ENCODE measurements around the gene ACVR1. TPM values are rescaled to one million over a fixed set of nuclear protein-coding genes. Genes with fewer than 3 reads are reported as not detected.

ACVR1 gene
- total RNA-seq, 1 experiment from 2014 or later: 27.6 TPM

DNA sequence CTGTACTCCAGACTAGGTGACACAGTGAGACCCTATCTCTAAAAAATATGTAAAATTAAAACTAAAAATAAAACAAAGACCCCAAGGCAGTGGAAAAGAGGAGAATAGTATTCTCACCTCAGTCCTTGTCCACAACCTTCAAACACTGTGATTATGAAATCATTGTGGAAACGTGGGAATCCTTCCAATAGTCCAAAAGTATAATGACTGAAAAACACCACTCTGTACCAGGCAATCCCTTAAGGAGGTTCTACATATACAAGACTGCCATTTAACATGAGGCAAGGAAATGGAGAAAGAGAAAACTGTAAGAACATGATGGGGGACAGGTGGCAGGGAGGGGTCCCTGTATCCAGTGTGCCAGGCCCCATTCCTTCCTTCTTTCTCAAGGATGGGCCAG, 66.1 kb downstream of the ACVR1 start:
- ChIA-PET POLR2A (no interaction called here), CTCF (no interaction called here)
- H3K36me3 ChIP-seq (ENCODE audit: control insufficient read depth, insufficient read depth, low read length): no peaks in the 10 kb centered on the region; the same call in 1 of the 2 replicates
- H3K4me1 ChIP-seq (ENCODE audit: control insufficient read depth, insufficient read depth, low read length): no peaks in the 10 kb centered on the region; the same call in 1 of the 2 replicates
- in situ Hi-C loops (cut with HindIII; ENCODE audit: low pct_unique_long_range_greater_than_20kb, low sequenced_read_pairs): no loop called here
- no TSS peak for BruUV-seq (replicated peaks)
- no peak overlapping the region for H3K4me3 ChIP-seq (ENCODE audit: low read depth in 2 of 2, low read length in 2 of 2)
- no peak for DNase-seq (ENCODE audit: low read depth, low spot score)
- no peak overlapping the region for H3K27ac ChIP-seq (ENCODE audit: low read length)
- intact Hi-C loops (cut with micrococcal nuclease; ENCODE audit: unreplicated experiment): no loop called here
- TF ChIP-seq SIN3A (IDR thresholded peaks at IDR 0.05; ENCODE audit: borderline replicate concordance, insufficient read depth, low read depth, low read length): no peak
- no peak for TF ChIP-seq POLR2AphosphoS5 (IDR thresholded peaks at IDR 0.05; ENCODE audit: low read depth, low read length)
- TF ChIP-seq, protein P1, sequence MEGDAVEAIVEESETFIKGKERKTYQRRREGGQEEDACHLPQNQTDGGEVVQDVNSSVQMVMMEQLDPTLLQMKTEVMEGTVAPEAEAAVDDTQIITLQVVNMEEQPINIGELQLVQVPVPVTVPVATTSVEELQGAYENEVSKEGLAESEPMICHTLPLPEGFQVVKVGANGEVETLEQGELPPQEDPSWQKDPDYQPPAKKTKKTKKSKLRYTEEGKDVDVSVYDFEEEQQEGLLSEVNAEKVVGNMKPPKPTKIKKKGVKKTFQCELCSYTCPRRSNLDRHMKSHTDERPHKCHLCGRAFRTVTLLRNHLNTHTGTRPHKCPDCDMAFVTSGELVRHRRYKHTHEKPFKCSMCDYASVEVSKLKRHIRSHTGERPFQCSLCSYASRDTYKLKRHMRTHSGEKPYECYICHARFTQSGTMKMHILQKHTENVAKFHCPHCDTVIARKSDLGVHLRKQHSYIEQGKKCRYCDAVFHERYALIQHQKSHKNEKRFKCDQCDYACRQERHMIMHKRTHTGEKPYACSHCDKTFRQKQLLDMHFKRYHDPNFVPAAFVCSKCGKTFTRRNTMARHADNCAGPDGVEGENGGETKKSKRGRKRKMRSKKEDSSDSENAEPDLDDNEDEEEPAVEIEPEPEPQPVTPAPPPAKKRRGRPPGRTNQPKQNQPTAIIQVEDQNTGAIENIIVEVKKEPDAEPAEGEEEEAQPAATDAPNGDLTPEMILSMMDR (IDR thresholded peaks at IDR 0.05): no peak
- no peak for TF ChIP-seq TCF7L2 (IDR thresholded peaks at IDR 0.05; ENCODE audit: low read depth, low read length)
- TF ChIP-seq, protein P2, sequence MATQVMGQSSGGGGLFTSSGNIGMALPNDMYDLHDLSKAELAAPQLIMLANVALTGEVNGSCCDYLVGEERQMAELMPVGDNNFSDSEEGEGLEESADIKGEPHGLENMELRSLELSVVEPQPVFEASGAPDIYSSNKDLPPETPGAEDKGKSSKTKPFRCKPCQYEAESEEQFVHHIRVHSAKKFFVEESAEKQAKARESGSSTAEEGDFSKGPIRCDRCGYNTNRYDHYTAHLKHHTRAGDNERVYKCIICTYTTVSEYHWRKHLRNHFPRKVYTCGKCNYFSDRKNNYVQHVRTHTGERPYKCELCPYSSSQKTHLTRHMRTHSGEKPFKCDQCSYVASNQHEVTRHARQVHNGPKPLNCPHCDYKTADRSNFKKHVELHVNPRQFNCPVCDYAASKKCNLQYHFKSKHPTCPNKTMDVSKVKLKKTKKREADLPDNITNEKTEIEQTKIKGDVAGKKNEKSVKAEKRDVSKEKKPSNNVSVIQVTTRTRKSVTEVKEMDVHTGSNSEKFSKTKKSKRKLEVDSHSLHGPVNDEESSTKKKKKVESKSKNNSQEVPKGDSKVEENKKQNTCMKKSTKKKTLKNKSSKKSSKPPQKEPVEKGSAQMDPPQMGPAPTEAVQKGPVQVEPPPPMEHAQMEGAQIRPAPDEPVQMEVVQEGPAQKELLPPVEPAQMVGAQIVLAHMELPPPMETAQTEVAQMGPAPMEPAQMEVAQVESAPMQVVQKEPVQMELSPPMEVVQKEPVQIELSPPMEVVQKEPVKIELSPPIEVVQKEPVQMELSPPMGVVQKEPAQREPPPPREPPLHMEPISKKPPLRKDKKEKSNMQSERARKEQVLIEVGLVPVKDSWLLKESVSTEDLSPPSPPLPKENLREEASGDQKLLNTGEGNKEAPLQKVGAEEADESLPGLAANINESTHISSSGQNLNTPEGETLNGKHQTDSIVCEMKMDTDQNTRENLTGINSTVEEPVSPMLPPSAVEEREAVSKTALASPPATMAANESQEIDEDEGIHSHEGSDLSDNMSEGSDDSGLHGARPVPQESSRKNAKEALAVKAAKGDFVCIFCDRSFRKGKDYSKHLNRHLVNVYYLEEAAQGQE (IDR thresholded peaks at IDR 0.05; ENCODE audit: insufficient read depth in 1 of 2, low read depth in 2 of 2, low read length in 1 of 2): no peak
- no peak for ATAC-seq
- no peaks in the 10 kb centered on the region for H3K9me3 ChIP-seq (ENCODE audit: control insufficient read depth, insufficient read depth, low read depth, low read length)
- no peaks in the 10 kb centered on the region for H3K27me3 ChIP-seq (ENCODE audit: control insufficient read depth, insufficient read depth, low read length)

DNA sequence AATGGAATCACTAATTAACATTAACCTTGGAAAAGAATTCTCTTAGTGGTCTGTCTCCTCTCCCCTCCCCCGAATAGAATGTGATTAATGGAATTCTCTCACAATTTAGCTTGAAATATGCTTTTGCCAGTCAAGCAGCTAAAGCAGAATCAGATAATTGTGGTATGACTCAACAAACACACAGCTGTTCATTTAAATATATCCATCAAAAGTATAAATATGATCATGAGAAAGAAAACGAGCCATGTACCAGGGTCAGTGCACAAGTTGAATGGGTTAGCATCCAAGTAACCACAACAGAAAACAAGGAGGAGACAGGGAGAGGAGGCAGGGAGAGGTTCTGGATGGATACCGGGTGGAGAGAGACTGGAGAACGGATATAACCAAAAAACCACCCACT, 66.9 kb downstream of the ACVR1 start:
- intact Hi-C loops (cut with micrococcal nuclease; ENCODE audit: unreplicated experiment) (no loop called here), in situ Hi-C loops (cut with HindIII; ENCODE audit: low pct_unique_long_range_greater_than_20kb, low sequenced_read_pairs) (no loop called here)
- Histone ChIP-seq H3K27me3 (ENCODE audit: control insufficient read depth, insufficient read depth, low read length) (no peaks in the 10 kb centered on the region), H3K27ac (ENCODE audit: low read length) (no peak overlapping the region), H3K4me3 (ENCODE audit: low read depth in 2 of 2, low read length in 2 of 2) (no peak overlapping the region), H3K36me3 (ENCODE audit: control insufficient read depth, insufficient read depth, low read length) (no peaks in the 10 kb centered on the region; the same call in 1 of the 2 replicates), H3K9me3 (ENCODE audit: control insufficient read depth, insufficient read depth, low read depth, low read length) (no peaks in the 10 kb centered on the region), H3K4me1 (ENCODE audit: control insufficient read depth, insufficient read depth, low read length) (no peaks in the 10 kb centered on the region; the same call in 1 of the 2 replicates)
- no TSS peak for BruUV-seq (replicated peaks)
- ChIA-PET POLR2A (no interaction called here), CTCF (no interaction called here)
- DNase-seq (ENCODE audit: low read depth, low spot score): no peak
- ATAC-seq: no peak
- no peak for TF ChIP-seq SIN3A (IDR thresholded peaks at IDR 0.05; ENCODE audit: borderline replicate concordance, insufficient read depth, low read depth, low read length)
- no peak for TF ChIP-seq TCF7L2 (IDR thresholded peaks at IDR 0.05; ENCODE audit: low read depth, low read length)
- no peak for TF ChIP-seq POLR2AphosphoS5 (IDR thresholded peaks at IDR 0.05; ENCODE audit: low read depth, low read length)
- TF ChIP-seq, protein P1 (IDR thresholded peaks at IDR 0.05): no peak
- TF ChIP-seq, protein P2 (IDR thresholded peaks at IDR 0.05; ENCODE audit: insufficient read depth in 1 of 2, low read depth in 2 of 2, low read length in 1 of 2): no peak

All from Panc1 (cell line).